Kidney (tissue), 22 donors: ENCODE measurements around the gene OGFR. TPM values are rescaled to one million over a fixed set of nuclear protein-coding genes. Genes with fewer than 3 reads are reported as not detected.

Experiments
- DNase-seq, 5 donors: peaks; one replicate each; pipeline ENCODE4 v3.0.0-alpha.2; 2013 to 2020
- FAIRE-seq: peaks from 2 replicates; lab custom pipeline; 2012; peaks lifted over from hg19 to GRCh38; lab: Jason Lieb, UNC
- H3K27ac ChIP-seq, 2 donors: one replicate each; pipeline ENCODE4 v1.7.0; 2013; ENCODE audit warnings: low read depth in 2 of 2, low read length in 2 of 2, inconsistent platforms in 1 of 2
- H3K27me3 ChIP-seq: one replicate; pipeline ENCODE4 v1.7.1; 2013; ENCODE audit warnings: low read length, inconsistent platforms; ENCODE audit not compliant: control insufficient read depth, insufficient read depth
- H3K36me3 ChIP-seq, 3 donors: one replicate each; pipeline versions ENCODE4 v1.7.0 to v1.7.1; 2013; ENCODE audit warnings: low read length in 3 of 3, control low read depth in 1 of 3, inconsistent platforms in 1 of 3; ENCODE audit not compliant: insufficient read depth in 3 of 3, control insufficient read depth in 2 of 3
- H3K4me1 ChIP-seq, 3 donors: one replicate each; pipeline versions ENCODE4 v1.7.0 to v1.7.1; 2013; ENCODE audit warnings: low read length in 3 of 3, inconsistent platforms in 1 of 3, low read depth in 1 of 3; ENCODE audit not compliant: control insufficient read depth in 2 of 3, insufficient read depth in 2 of 3
- H3K4me3 ChIP-seq, 3 donors: one replicate each; pipeline versions ENCODE4 v1.7.0 to v1.8.1; 2013; ENCODE audit warnings: low read length in 3 of 3, control low read depth in 1 of 3, inconsistent platforms in 1 of 3
- H3K9ac ChIP-seq, 3 donors: one replicate each; pipeline versions ENCODE4 v1.7.0 to v1.7.1; 2013; ENCODE audit warnings: low read length in 3 of 3, control low read depth in 1 of 3, inconsistent platforms in 1 of 3
- H3K9me3 ChIP-seq, 3 donors: one replicate each; pipeline versions ENCODE4 v1.7.0 to v1.7.1; 2013; ENCODE audit warnings: low read length in 3 of 3, control low read depth in 1 of 3, inconsistent platforms in 1 of 3; ENCODE audit not compliant: control insufficient read depth in 2 of 3, insufficient read depth in 1 of 3
- intact Hi-C: fragments of 100-400 bp; cut with DNase I; formaldehyde crosslinking; loops from one replicate; pipeline ENCODE4 v1.11.1; 2022
- long read RNA-seq, 10 donors: library from polyadenylated mRNA in 1 of 10; unstranded in 1 of 10; transcript quantifications; one replicate each; pipeline ENCODE4 v2.0.0 and lab custom pipeline, GENCODE V29; 2021 to 2026
- polyA plus RNA-seq: library from polyadenylated mRNA; stranded (reverse); fragments of 350-450 nt; fragmentation: Illumina TruSeq; extraction: RNeasy Lipid Tissue Mini Kit (QIAGEN cat#74804); gene quantifications from one replicate; pipeline ENCODE4 v1.2.3, GENCODE V29; 2014; ENCODE audit warnings: low read depth, low replicate concordance; ENCODE audit not compliant: insufficient read depth
- total RNA-seq: library from RNA; stranded (reverse); fragmentation: NEBNext Ultra II Directional; extraction: Animal tissue kit (Norgen Biotek cat#: 25700); gene quantifications from one replicate; pipeline ENCODE4 v1.2.1, GENCODE V29; 2021
- TF ChIP-seq, protein P1 (sequence below): IDR thresholded peaks from 3 replicates; pipeline ENCODE4 v1.5.1; 2012; ENCODE audit warnings: mild to moderate bottlenecking, moderate library complexity, borderline replicate concordance; ENCODE audit not compliant: insufficient read depth; ENCODE audit errors: extremely low read depth
- donor health status: control.
- donor health status: control.
- donor health status: control.
- donor health status: control.
- donor health status: control.
- donor health status: DM: yes; HTN: yes; CAD: no.
- donor health status: Normal renal cell carcinoma (clear cell type).

The OGFR gene, protein sequence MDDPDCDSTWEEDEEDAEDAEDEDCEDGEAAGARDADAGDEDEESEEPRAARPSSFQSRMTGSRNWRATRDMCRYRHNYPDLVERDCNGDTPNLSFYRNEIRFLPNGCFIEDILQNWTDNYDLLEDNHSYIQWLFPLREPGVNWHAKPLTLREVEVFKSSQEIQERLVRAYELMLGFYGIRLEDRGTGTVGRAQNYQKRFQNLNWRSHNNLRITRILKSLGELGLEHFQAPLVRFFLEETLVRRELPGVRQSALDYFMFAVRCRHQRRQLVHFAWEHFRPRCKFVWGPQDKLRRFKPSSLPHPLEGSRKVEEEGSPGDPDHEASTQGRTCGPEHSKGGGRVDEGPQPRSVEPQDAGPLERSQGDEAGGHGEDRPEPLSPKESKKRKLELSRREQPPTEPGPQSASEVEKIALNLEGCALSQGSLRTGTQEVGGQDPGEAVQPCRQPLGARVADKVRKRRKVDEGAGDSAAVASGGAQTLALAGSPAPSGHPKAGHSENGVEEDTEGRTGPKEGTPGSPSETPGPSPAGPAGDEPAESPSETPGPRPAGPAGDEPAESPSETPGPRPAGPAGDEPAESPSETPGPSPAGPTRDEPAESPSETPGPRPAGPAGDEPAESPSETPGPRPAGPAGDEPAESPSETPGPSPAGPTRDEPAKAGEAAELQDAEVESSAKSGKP
- 46.8 TPM for total RNA-seq
- polyA plus RNA-seq, result 33.7 TPM
- long read RNA-seq, donor 1, transcript OGFR-201 (7 exons, 2,410 nt), result major isoform, 6 of 14 reads
- long read RNA-seq, donor 1, partial matches to known transcripts, result 0 of 14 reads
- long read RNA-seq, donor 1, other reads (novel, unspliced or antisense), result 8 of 14 reads
- long read RNA-seq, donor 2, full-length matches to known transcripts, result 5 of 5 reads
- long read RNA-seq, donor 2, partial matches to known transcripts, result 0 of 5 reads
- long read RNA-seq, donor 2, other reads (novel, unspliced or antisense), result 0 of 5 reads
- long read RNA-seq, donor 3, transcript OGFR-201 (7 exons, 2,410 nt), result major isoform, 12 of 12 reads
- long read RNA-seq, donor 3, partial matches to known transcripts, result 0 of 12 reads
- long read RNA-seq, donor 3, other reads (novel, unspliced or antisense), result 0 of 12 reads
- long read RNA-seq, donor 4, transcript OGFR-201 (7 exons, 2,410 nt), result major isoform, 10 of 10 reads
- long read RNA-seq, donor 4, partial matches to known transcripts, result 0 of 10 reads
- long read RNA-seq, donor 4, other reads (novel, unspliced or antisense), result 0 of 10 reads
- long read RNA-seq, donor 5, result 0 reads
- long read RNA-seq, donor 6, partial matches to known transcripts, result 0 of 2 reads
- long read RNA-seq, donor 6, other reads (novel, unspliced or antisense), result 0 of 2 reads
- long read RNA-seq, donor 7, transcript OGFR-201 (7 exons, 2,410 nt), result major isoform, 67 of 98 reads
- long read RNA-seq, donor 7, partial matches to known transcripts, result 7 of 98 reads
- long read RNA-seq, donor 7, other reads (novel, unspliced or antisense), result 24 of 98 reads
- long read RNA-seq, donor 8, transcript OGFR-201 (7 exons, 2,410 nt), result major isoform, 5 of 5 reads
- long read RNA-seq, donor 8, partial matches to known transcripts, result 0 of 5 reads
- long read RNA-seq, donor 8, other reads (novel, unspliced or antisense), result 0 of 5 reads
- long read RNA-seq, donor 9, partial matches to known transcripts, result 0 of 3 reads
- long read RNA-seq, donor 9, other reads (novel, unspliced or antisense), result 0 of 3 reads
- long read RNA-seq, donor 10, transcript OGFR-201 (7 exons, 2,410 nt), result major isoform, 15 of 28 reads
- long read RNA-seq, donor 10, partial matches to known transcripts, result 13 of 28 reads
- long read RNA-seq, donor 10, other reads (novel, unspliced or antisense), result 0 of 28 reads

DNA sequence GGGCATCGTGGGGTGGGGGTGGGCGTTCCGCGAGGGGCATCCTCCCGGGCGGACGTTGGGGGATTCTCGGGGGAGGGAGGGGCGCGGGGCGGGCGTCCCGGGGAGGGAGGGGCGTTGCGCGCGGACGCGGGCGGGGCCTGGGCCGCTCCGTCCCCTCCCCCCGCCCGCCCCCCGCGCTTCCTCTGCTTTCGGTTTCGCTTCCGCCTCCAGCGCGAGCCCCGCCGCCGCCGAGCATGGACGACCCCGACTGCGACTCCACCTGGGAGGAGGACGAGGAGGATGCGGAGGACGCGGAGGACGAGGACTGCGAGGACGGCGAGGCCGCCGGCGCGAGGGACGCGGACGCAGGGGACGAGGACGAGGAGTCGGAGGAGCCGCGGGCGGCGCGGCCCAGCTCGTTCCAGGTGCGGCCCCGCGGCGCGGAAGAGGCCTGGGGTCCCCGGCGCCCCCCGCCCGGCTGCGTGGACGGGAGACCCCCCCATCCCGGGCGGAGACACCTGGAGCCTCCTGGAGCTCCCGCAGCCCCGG is at the start of gene OGFR:
OGFR (plus strand) TSS at position 209 of the 528 bp plus-strand sequence; CDS start at position 234, 25 bp downstream.
- Histone ChIP-seq H3K27ac (peak within 1 kb of the TSS; percentile 45 to 67), H3K27me3 (no peaks in the 10 kb centered on the region), H3K4me1 (peaks cover 0 to 16% (median 12%) of the 10 kb centered on the region in 3 donors), H3K4me3 (peak within 1 kb of the TSS; percentile 66 to 76 (median 67)), H3K9ac (peak within 1 kb of the TSS; percentile 54 to 75 (median 59)), H3K36me3 (peaks cover 0 to 8% (median 8%) of the 10 kb centered on the region in 3 donors), H3K9me3 (no peaks in the 10 kb centered on the region)
- DNase-seq, result peak; percentile 64 to 91 (median 82)
- no peak for FAIRE-seq
- TF ChIP-seq, protein P1, sequence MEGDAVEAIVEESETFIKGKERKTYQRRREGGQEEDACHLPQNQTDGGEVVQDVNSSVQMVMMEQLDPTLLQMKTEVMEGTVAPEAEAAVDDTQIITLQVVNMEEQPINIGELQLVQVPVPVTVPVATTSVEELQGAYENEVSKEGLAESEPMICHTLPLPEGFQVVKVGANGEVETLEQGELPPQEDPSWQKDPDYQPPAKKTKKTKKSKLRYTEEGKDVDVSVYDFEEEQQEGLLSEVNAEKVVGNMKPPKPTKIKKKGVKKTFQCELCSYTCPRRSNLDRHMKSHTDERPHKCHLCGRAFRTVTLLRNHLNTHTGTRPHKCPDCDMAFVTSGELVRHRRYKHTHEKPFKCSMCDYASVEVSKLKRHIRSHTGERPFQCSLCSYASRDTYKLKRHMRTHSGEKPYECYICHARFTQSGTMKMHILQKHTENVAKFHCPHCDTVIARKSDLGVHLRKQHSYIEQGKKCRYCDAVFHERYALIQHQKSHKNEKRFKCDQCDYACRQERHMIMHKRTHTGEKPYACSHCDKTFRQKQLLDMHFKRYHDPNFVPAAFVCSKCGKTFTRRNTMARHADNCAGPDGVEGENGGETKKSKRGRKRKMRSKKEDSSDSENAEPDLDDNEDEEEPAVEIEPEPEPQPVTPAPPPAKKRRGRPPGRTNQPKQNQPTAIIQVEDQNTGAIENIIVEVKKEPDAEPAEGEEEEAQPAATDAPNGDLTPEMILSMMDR, result no peak
- intact Hi-C loops, result loop anchor here (10.0 kb wide), 1 partner anchor 140 kb away; no protein-coding TSS in a partner anchor

GRCh38 chr20:62754991-62755356 is 49.7 kb upstream of the OGFR start:
- intact Hi-C loops, result no loop called here

More at GRCh38 chr20:62754991-62755356, 49.7 kb upstream of the OGFR start:
- TF ChIP-seq, protein P1, result no peak
- peaks cover 0 to 2% (median 0%) of the 10 kb centered on the region in 3 donors for H3K4me1 ChIP-seq
- H3K27me3 ChIP-seq, result no peaks in the 10 kb centered on the region
- H3K9me3 ChIP-seq, result peaks cover 0 to 3% (median 0%) of the 10 kb centered on the region in 3 donors
- no peaks in the 10 kb centered on the region for H3K36me3 ChIP-seq
- H3K9ac ChIP-seq, result no peak overlapping the region
- no peak overlapping the region for H3K4me3 ChIP-seq
- DNase-seq (no peak), FAIRE-seq (no peak)
- H3K27ac ChIP-seq, result no peak overlapping the region
